Measurements from ENCODE around the gene RASGEF1C.

Gene RASGEF1C

DNA sequence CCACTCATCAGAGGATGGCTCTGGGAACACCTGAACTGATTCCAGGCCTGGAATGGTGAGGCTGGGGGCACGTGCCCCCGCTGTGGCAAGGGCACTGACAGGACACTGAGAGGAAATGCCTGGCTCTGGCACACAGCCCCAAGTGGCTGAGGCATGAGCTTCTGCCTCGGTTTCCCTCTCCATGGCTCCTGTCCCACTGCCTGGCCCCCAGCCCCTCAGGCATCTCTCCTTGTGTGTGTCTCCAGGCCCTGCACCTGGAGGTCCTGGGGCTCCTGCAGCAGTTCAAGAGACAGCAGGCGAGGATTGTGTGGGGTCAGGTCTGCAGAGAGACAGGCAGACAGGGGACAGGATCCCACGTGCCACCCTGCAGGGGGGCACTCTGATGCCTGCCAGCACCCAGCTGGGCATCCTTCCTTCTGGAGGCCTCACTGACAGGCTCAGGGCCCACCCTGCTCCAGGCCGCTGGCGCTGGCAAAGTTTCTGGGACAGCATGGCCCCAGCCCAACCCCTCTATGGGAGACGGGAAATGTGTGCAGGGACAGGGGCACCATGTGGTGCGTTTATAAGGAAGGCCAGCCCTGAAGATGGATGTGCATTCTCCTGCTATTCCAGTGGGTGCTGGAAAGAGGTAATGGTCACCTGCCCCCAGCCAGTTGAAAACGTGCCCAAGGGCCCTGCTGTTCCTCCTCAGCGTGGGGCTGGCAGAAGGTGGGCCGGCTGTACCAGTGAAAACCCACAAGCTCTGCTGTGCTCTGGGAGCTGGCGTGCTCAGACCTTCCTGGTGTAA, 66.0 kb downstream of the RASGEF1C start:
- Histone ChIP-seq H2AFZ (ENCODE audit: low read depth, low read length) (no peak overlapping the region), H3K36me3 (replicated peaks; ENCODE audit: low read depth, low read length) (no peaks in the 10 kb centered on the region), H3K79me2 (ENCODE audit: low read length) (no peaks in the 10 kb centered on the region), H3K9ac (ENCODE audit: low read length) (no peak overlapping the region), H3K27ac (ENCODE audit: low read length) (no peak overlapping the region), H4K20me1 (ENCODE audit: insufficient read depth, low read length) (no peaks in the 10 kb centered on the region), H3K9me3 (ENCODE audit: insufficient read depth, low read length) (no peaks in the 10 kb centered on the region), H3K4me3 (ENCODE audit: low read length) (no peak overlapping the region), H3K4me1 (ENCODE audit: low read length) (no peaks in the 10 kb centered on the region), H3K27me3 (ENCODE audit: low read depth, low read length) (0 out of 2 replicates have a peak, but pooled peaks cover 5% of the 10 kb centered on the region), H3K4me2 (ENCODE audit: low read length) (no peak overlapping the region)
- TF ChIP-seq EZH2phosphoT487 (IDR thresholded peaks at IDR 0.05; ENCODE audit: low read depth), result no peak
- TF ChIP-seq, protein P1, sequence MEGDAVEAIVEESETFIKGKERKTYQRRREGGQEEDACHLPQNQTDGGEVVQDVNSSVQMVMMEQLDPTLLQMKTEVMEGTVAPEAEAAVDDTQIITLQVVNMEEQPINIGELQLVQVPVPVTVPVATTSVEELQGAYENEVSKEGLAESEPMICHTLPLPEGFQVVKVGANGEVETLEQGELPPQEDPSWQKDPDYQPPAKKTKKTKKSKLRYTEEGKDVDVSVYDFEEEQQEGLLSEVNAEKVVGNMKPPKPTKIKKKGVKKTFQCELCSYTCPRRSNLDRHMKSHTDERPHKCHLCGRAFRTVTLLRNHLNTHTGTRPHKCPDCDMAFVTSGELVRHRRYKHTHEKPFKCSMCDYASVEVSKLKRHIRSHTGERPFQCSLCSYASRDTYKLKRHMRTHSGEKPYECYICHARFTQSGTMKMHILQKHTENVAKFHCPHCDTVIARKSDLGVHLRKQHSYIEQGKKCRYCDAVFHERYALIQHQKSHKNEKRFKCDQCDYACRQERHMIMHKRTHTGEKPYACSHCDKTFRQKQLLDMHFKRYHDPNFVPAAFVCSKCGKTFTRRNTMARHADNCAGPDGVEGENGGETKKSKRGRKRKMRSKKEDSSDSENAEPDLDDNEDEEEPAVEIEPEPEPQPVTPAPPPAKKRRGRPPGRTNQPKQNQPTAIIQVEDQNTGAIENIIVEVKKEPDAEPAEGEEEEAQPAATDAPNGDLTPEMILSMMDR (IDR thresholded peaks at IDR 0.05; ENCODE audit: low read depth, low read length), result no peak

DNA sequence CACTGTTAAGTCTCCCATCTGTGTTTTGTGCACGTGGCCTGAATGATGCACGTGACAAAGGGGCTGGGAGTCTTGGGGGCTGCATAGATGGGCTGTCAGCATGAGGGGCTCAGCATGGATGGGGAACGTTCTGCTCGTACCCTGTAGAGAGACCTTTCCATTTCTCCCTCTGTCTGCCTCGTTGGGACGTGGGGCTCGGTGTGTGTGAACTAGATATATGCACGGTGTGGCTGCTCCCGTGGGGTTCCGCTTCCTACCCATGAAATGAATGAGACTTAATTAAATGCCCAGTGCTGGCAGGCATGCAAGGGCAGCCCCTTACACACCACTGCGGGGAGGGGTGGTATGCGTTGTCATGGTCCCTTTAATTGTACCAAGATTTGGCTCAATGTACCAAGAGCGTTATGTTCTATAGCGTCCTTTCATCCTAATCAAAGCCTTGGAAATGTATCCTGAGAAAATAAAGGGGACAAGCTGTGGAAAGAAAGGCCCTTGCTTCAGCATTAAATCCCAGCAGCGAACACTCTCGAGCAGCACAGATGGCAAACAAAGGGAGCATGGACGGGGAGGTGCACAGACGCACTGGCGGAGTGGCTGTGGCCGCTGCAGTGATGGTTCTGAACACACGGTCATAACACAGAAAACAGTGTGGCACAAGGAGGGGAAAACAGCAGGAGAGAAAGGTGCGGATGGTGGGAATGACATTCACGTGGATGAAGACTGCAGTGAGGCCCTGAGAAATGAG, 66.8 kb downstream of the RASGEF1C start:
- Histone ChIP-seq H3K79me2 (ENCODE audit: low read length) (no peaks in the 10 kb centered on the region), H3K27ac (ENCODE audit: low read length) (no peak overlapping the region), H3K4me1 (ENCODE audit: low read length) (no peaks in the 10 kb centered on the region), H3K4me3 (ENCODE audit: low read length) (no peak overlapping the region), H3K4me2 (ENCODE audit: low read length) (no peak overlapping the region), H3K36me3 (replicated peaks; ENCODE audit: low read depth, low read length) (no peaks in the 10 kb centered on the region), H4K20me1 (ENCODE audit: insufficient read depth, low read length) (no peaks in the 10 kb centered on the region), H3K9me3 (ENCODE audit: insufficient read depth, low read length) (no peaks in the 10 kb centered on the region), H2AFZ (ENCODE audit: low read depth, low read length) (no peak overlapping the region), H3K9ac (ENCODE audit: low read length) (no peak overlapping the region), H3K27me3 (ENCODE audit: low read depth, low read length) (0 out of 2 replicates have a peak, but pooled peaks cover under 1% of the 10 kb centered on the region)
- no peak for TF ChIP-seq EZH2phosphoT487 (IDR thresholded peaks at IDR 0.05; ENCODE audit: low read depth)
- TF ChIP-seq, protein P1 (IDR thresholded peaks at IDR 0.05; ENCODE audit: low read depth, low read length), result no peak

DNA sequence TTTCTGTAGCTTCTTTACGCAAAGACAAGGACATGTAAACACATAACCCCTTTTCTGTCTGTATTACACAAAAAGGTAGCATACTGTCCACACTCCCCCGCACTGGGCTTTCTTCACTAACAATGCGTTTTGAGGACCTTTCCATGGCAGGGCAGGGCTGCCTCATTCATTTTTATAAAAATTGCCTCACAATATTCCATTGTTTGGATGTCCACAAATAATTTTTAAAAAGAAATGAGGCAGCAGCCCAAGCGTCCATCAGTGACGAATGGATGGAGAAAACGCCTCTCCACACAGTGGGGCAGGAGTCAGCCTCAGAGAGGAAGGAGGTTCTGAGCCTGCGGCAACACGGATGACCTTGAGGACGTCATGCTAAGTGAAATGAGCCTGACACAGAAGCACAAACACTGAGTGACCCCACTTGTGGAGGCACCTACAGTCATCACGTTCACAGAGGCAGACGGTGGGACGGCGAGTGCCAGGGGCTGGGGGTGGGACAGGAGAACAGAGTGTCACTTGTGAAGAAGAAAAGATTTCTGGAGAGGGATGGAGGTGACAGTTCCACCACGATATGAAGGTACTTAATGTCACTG, 67.8 kb downstream of the RASGEF1C start:
- Histone ChIP-seq H3K4me3 (ENCODE audit: low read length) (no peak overlapping the region), H3K27ac (ENCODE audit: low read length) (no peak overlapping the region), H3K36me3 (replicated peaks; ENCODE audit: low read depth, low read length) (no peaks in the 10 kb centered on the region), H3K27me3 (ENCODE audit: low read depth, low read length) (no peaks in the 10 kb centered on the region), H3K9ac (ENCODE audit: low read length) (no peak overlapping the region), H3K4me1 (ENCODE audit: low read length) (no peaks in the 10 kb centered on the region), H2AFZ (ENCODE audit: low read depth, low read length) (no peak overlapping the region), H3K79me2 (ENCODE audit: low read length) (no peaks in the 10 kb centered on the region), H4K20me1 (ENCODE audit: insufficient read depth, low read length) (no peaks in the 10 kb centered on the region), H3K9me3 (ENCODE audit: insufficient read depth, low read length) (no peaks in the 10 kb centered on the region), H3K4me2 (ENCODE audit: low read length) (no peak overlapping the region)
- TF ChIP-seq EZH2phosphoT487 (IDR thresholded peaks at IDR 0.05; ENCODE audit: low read depth), result no peak
- TF ChIP-seq, protein P1 (IDR thresholded peaks at IDR 0.05; ENCODE audit: low read depth, low read length), result no peak

DNA sequence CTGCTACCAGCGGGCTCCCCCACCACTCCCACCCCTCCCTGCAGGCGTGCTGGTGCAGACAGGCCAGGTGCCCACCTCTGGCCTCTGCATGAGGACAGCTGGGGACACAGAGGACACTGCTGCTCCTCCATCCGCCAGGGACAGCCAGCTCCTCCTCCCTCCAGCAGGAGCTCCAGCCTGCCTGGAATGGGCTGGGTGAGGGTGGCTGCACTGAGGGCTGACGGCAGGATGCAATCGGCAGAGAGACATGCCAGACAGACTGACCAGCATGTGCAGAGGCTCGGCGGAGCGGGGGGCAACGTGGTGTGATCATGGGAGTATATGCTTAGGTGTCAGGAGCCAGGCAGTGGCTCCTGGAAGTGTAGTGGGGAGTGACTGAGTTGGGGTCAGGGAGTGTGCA, 68.4 kb downstream of the RASGEF1C start:
- Histone ChIP-seq H3K4me2 (ENCODE audit: low read length) (no peak overlapping the region), H3K9ac (ENCODE audit: low read length) (no peak overlapping the region), H3K27ac (ENCODE audit: low read length) (no peak overlapping the region), H3K36me3 (replicated peaks; ENCODE audit: low read depth, low read length) (no peaks in the 10 kb centered on the region), H3K4me1 (ENCODE audit: low read length) (no peaks in the 10 kb centered on the region), H3K27me3 (ENCODE audit: low read depth, low read length) (no peaks in the 10 kb centered on the region), H3K9me3 (ENCODE audit: insufficient read depth, low read length) (no peaks in the 10 kb centered on the region), H3K4me3 (ENCODE audit: low read length) (no peak overlapping the region), H4K20me1 (ENCODE audit: insufficient read depth, low read length) (no peaks in the 10 kb centered on the region), H2AFZ (ENCODE audit: low read depth, low read length) (no peak overlapping the region), H3K79me2 (ENCODE audit: low read length) (no peaks in the 10 kb centered on the region)
- TF ChIP-seq, protein P1 (IDR thresholded peaks at IDR 0.05; ENCODE audit: low read depth, low read length), result no peak
- TF ChIP-seq EZH2phosphoT487 (IDR thresholded peaks at IDR 0.05; ENCODE audit: low read depth), result no peak
